ENCODE data around the gene ATP6AP2.
A peak's percentile ranks its signal among the peaks of the same experiment; 100 is the strongest.
"Not testable (repeated sequence)": the region's sequence is repeated elsewhere in the genome, so short reads cannot be mapped to it uniquely, and the experiment has no call there.

ATP6AP2 gene

DNA sequence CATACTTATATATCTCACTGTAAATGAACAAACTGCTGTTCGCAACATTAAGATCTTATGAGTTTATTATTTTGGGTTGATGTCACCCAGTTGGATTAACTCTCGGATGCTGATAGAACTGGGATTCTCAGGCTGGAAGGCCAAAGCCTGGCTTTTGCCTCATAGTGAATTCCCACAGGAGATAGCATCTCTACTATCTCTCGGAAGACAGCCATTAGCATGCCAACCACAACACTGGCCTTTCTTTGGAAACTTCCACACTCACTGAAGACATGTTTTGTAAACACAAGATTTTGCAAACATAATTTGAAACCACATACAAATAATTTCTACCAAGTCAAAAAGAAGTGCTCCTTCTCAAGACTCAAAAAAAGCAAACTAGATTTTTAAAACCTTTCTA lies 4.5 kb upstream of the ATP6AP2 start:
- H3K4me3 ChIP-seq (ENCODE audit: low read depth, low read length) = no peak overlapping the region
- no peak for DNase-seq (ENCODE audit: low read depth)
- TF ChIP-seq, protein P1, sequence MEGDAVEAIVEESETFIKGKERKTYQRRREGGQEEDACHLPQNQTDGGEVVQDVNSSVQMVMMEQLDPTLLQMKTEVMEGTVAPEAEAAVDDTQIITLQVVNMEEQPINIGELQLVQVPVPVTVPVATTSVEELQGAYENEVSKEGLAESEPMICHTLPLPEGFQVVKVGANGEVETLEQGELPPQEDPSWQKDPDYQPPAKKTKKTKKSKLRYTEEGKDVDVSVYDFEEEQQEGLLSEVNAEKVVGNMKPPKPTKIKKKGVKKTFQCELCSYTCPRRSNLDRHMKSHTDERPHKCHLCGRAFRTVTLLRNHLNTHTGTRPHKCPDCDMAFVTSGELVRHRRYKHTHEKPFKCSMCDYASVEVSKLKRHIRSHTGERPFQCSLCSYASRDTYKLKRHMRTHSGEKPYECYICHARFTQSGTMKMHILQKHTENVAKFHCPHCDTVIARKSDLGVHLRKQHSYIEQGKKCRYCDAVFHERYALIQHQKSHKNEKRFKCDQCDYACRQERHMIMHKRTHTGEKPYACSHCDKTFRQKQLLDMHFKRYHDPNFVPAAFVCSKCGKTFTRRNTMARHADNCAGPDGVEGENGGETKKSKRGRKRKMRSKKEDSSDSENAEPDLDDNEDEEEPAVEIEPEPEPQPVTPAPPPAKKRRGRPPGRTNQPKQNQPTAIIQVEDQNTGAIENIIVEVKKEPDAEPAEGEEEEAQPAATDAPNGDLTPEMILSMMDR (IDR thresholded peaks at IDR 0.05; ENCODE audit: insufficient read depth, low read depth, low read length, missing control alignments) = no peak

DNA sequence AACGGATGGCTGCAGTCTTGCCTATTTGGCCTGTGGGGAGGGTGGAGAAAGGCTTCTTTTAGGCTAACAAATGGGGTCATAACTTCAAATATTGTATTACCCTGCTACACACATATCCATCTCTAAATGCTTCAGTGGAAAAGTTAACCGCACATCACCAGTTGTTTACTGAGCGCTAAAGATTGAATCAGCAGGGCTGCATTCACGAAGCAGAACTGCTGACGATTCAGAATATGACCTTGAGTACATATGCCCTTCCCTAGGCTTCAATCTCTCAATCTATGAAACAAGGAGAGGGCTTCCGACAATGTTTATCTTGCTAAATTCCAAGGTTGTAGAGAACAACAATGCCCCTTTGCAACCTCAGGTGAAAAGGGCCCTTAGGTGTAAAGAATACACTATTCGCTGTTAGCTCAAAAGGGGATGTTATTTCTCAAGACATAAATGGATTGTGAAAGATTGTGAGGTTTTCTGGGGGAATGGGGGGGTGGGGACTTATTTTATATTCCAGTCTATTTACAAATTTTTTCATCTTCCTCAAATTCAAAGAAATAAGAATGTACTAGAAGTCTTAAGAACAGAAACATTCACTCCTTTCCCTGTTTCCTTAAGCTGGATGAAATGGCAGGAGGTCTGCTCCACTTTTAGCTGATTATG lies 2.6 kb upstream of the ATP6AP2 start:
- TF ChIP-seq, protein P1 (IDR thresholded peaks at IDR 0.05; ENCODE audit: insufficient read depth, low read depth, low read length, missing control alignments) = no peak
- H3K4me3 ChIP-seq (ENCODE audit: low read depth, low read length) = no peak overlapping the region
- no peak for DNase-seq (ENCODE audit: low read depth)

DNA sequence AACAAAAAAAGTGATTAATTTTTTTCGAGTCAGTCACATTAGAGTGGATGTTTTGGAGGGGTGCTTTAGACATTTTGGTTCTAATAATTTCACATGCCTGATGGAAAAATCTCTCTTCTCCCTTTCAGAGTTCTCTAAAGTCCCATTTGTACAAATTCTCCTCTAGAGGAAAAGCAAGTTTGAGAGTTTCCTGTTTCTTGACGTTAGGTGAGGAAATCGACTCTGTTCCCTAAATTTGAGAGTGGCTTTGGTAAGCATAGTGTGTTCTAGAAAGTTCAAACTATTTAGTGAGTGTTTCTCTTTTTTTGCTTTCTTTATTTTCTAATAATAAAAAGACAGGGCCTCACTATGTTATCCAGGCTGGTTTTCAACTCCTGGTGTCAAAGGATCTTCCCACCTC lies 1.6 kb upstream of the ATP6AP2 start:
- DNase-seq (ENCODE audit: low read depth) = no peak
- TF ChIP-seq, protein P1 (IDR thresholded peaks at IDR 0.05; ENCODE audit: insufficient read depth, low read depth, low read length, missing control alignments) = no peak
- no peak overlapping the region for H3K4me3 ChIP-seq (ENCODE audit: low read depth, low read length)

DNA sequence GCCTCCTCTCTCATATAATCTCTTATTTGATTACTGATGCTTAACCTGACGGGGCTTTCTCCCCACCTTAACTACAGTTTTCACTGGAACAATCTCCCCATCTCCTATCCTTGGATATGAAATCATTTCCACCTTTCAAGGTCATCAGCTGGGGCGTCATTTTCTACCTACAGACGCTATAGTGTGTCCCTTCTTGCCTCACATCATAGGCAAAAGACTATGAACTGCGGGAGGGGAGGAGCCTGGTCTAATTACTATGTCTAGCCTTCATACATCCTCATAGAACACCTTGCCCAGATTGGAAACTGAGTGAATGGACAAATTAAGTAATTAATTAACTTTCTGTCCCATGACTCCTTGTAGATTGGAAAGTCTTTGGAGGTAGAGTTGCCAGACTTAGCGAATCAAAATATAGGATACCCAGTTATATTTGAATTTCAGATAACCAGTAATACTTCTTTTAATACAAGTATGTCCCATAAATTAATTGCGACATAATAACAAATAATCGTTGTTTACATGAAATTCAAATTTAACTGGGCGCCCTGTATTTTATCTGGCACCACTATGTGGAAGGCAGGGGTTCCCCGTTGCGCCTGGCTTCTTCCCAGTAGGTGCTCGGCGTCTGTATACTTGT lies 752 bp upstream of the ATP6AP2 start:
- no peak for DNase-seq (ENCODE audit: low read depth)
- H3K4me3 ChIP-seq (ENCODE audit: low read depth, low read length) = peak overlapping the region; percentile 62
- TF ChIP-seq, protein P1 (IDR thresholded peaks at IDR 0.05; ENCODE audit: insufficient read depth, low read depth, low read length, missing control alignments) = no peak

DNA sequence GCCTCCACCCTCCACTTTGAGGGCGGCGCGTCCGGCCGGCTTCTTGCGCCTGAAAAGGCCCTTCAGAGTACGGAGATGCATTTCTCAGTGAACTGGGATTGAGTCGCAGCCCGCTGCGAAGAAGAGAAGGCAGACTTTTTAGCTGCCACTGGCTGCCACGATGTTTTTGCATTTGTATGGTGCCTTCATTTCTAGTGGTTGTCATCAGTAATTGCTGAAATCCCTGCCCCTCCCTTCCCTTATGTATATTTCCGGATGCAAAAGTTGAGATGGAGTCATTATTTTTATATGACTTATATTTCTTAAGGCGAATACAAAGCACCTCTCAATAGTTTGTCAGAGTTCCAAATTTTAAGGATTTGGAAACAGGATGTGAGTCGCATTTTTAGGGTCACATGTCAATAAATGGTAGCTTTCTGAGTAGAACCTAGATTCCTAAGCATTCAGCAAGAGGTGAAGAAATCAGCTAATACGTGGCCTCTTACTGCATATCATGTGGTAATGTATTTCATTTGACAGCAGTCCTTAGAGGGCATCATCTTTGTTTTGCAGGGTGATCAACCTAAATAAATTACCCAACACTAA lies 658 bp downstream of the ATP6AP2 start:
- H3K4me3 ChIP-seq (ENCODE audit: low read depth, low read length) = peak overlapping the region; percentile 62
- no peak for DNase-seq (ENCODE audit: low read depth)
- TF ChIP-seq, protein P1 (IDR thresholded peaks at IDR 0.05; ENCODE audit: insufficient read depth, low read depth, low read length, missing control alignments) = no peak

DNA sequence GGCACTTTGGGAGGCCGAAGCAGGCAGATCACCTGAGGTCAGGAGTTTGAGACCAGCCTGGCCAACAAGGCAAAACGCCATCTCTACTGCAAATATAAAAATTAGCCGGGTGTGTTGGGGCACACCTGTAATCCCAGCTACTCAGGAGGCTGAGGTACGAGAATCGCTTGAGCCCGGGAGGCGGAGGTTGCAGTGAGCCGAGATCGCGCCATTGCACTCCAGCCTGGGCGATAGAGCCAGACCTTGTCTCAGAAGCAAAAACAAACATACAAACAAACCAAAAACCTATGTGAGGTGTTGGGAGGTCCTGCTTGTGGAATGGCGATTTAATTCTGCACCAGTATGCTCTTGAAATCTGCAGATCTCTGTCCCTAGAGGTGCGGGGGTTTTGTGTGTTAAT lies 1.4 kb downstream of the ATP6AP2 start:
- peak overlapping the region; percentile 62 for H3K4me3 ChIP-seq (ENCODE audit: low read depth, low read length)
- DNase-seq (ENCODE audit: low read depth) = not testable (repeated sequence)

DNA sequence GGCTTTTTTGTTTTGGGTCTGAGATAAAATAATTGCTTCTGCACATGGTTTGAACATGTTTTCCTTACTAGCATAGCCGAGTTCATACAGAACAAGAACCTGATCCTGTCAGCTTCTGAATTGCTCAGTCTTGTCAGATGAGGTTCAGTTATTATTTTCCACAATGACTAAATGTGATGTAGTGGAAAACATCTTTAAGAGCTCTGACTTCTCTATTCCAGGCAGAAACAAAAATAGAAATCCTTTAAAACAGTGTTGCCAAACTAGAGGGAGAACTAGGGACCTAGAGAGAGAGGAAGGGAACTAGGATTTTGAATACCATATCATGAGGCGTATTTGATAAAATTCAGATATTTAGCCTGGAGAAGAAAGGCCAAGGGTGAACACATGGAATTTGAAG lies 2.0 kb downstream of the ATP6AP2 start:
- H3K4me3 ChIP-seq (ENCODE audit: low read depth, low read length) = no peak overlapping the region
- TF ChIP-seq, protein P1 (IDR thresholded peaks at IDR 0.05; ENCODE audit: insufficient read depth, low read depth, low read length, missing control alignments) = no peak
- DNase-seq (ENCODE audit: low read depth) = no peak

DNA sequence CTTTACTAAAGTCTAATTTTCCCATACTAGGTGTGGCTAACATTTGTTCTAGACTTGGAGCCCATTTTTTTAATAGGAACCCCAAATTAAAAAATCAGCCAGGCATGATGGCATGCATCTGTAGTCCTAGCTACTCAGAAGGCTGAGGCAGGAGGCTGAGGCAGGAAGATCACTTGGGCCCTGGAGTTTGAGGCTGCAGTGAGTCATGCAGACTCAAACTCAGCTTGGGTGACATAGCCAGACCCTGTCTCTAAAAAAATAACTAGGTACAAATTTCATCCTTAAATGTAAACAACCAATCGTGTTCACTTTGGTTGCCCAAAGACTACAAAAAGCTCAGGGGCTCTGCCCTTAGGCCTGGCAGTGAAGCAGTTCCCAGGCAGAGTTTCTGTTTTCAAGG lies 6.9 kb downstream of the ATP6AP2 start:
- not testable (repeated sequence) for H3K4me3 ChIP-seq (ENCODE audit: low read depth, low read length); DNase-seq (ENCODE audit: low read depth)

DNA sequence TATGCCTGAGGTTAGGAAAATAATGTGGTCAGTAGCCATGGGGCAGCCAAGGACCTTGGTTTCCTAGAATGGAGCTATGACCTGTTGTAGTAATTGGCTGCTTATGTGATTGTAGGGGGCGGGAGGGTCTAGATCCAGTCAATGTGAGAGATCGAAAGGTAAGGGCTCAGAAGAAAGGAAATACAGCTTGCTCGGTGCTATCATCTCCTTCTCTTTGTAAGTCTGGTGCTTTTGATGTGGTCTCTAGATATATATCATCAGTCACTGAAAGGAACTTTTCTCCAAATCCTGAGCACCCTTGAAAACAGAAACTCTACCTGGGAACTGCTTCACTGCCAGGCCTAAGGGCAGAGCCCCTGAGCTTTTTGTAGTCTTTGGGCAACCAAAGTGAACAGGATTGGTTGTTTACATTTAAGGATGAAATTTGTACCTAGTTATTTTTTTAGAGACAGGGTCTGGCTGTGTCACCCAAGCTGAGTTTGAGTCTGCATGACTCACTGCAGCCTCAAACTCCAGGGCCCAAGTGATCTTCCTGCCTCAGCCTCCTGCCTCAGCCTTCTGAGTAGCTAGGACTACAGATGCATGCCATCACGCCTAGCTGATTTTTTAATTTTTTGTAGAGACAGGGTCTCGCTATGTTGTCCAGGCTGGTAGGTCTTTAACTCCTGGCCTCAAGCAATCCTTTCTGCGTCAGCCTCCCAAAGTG lies 9.0 kb downstream of the ATP6AP2 start:
- peak; percentile 48 for DNase-seq (ENCODE audit: low read depth)
- not testable (repeated sequence) for H3K4me3 ChIP-seq (ENCODE audit: low read depth, low read length)
